Ascending aorta (tissue), 2 donors: ENCODE data around the gene C19orf12. TPM values are rescaled to one million over a fixed set of nuclear protein-coding genes. Genes with fewer than 3 reads are reported as not detected.
A peak's percentile ranks its signal among the peaks of the same experiment; 100 is the strongest.

Experiments
- DNase-seq, 2 donors: peaks; one replicate each; pipeline ENCODE4 v3.0.0-alpha.2; 2019; ENCODE audit warnings: low spot score in 2 of 2
- H3K27ac ChIP-seq, 2 donors: fragments of 200-600 bp; sonication (generic); one replicate each; pipeline ENCODE4 v1.5.1; 2016 to 2017; ENCODE audit warnings: mild to moderate bottlenecking in 1 of 2
- H3K27me3 ChIP-seq: fragments of 200-600 bp; sonication (generic); one replicate; pipeline ENCODE4 v1.5.1; 2017
- H3K36me3 ChIP-seq, 2 donors: fragments of 200-600 bp; sonication (generic); one replicate each; pipeline ENCODE4 v1.5.1; 2016
- H3K4me1 ChIP-seq, 2 donors: fragments of 200-600 bp; sonication (generic); one replicate each; pipeline ENCODE4 v1.5.1; 2016 to 2017; ENCODE audit warnings: mild to moderate bottlenecking in 1 of 2
- H3K4me3 ChIP-seq, 2 donors: fragments of 200-600 bp; sonication (generic); one replicate each; pipeline ENCODE4 v1.5.1; 2016 to 2017; ENCODE audit warnings: mild to moderate bottlenecking in 1 of 2
- H3K9me3 ChIP-seq, 2 donors: fragments of 200-600 bp; sonication (generic); one replicate each; pipeline ENCODE4 v1.5.1; 2016
- CTCF ChIP-seq, 3 experiments: fragments of 200-600 bp in 2 of 3; fragments of 450-650 bp in 1 of 3; sonication (generic) in 2 of 3; IDR thresholded peaks; one replicate each; pipeline ENCODE4 v1.5.1; 2016 to 2019; ENCODE audit warnings: antibody characterized with exemption in 3 of 3, mild to moderate bottlenecking in 1 of 3, moderate library complexity in 1 of 3
- intact Hi-C: fragments of 100-400 bp; cut with DNase I; formaldehyde crosslinking; loops from one replicate; pipeline ENCODE4 v1.15.1; 2023
- total RNA-seq: library from RNA; depleted of rRNA; stranded (reverse); fragments of >200 nt; gene quantifications from one replicate; pipeline ENCODE4 v1.1.0, GENCODE V29; 2016

C19orf12 gene
- total RNA-seq, 1 donor from 2014 or later = 37.8 TPM

- DNase-seq = peak in 1 of 2 donors; percentile 79
- no peak for TF ChIP-seq CTCF (IDR thresholded peaks at IDR 0.05)
- Histone ChIP-seq H3K4me3 (no peak overlapping the region), H3K27me3 (no peaks in the 10 kb centered on the region), H3K36me3 (no peaks in the 10 kb centered on the region), H3K27ac (peak overlapping the region; percentile 46 to 49), H3K4me1 (peaks cover under 1 to 22% of the 10 kb centered on the region in 2 donors), H3K9me3 (peaks cover 0 to 6% of the 10 kb centered on the region in 2 donors)
- intact Hi-C loops = no loop called here
These were observed 27.7 kb downstream of the C19orf12 start for GRCh38 chr19:29687244-29687896.

- H3K36me3 ChIP-seq = no peaks in the 10 kb centered on the region
These were observed 28.7 kb downstream of the C19orf12 start for GRCh38 chr19:29686285-29686805.

GRCh38 chr19:29685326-29685725 is 29.7 kb downstream of the C19orf12 start:
- Histone ChIP-seq H3K4me1 (peaks cover 10 to 42% of the 10 kb centered on the region in 2 donors), H3K27me3 (no peaks in the 10 kb centered on the region), H3K4me3 (no peak overlapping the region), H3K9me3 (no peaks in the 10 kb centered on the region), H3K36me3 (no peaks in the 10 kb centered on the region), H3K27ac (peak overlapping the region; percentile 14 to 21)
- intact Hi-C loops = no loop called here
- TF ChIP-seq CTCF (IDR thresholded peaks at IDR 0.05) = no peak
- no peak for DNase-seq

More at GRCh38 chr19:29686285-29686805, 28.7 kb downstream of the C19orf12 start:
- H3K4me3 ChIP-seq = no peak overlapping the region
- peaks cover 0 to 6% of the 10 kb centered on the region in 2 donors for H3K9me3 ChIP-seq
- no peak for DNase-seq
- intact Hi-C loops = no loop called here
- peaks cover 4 to 32% of the 10 kb centered on the region in 2 donors for H3K4me1 ChIP-seq
- no peak for TF ChIP-seq CTCF (IDR thresholded peaks at IDR 0.05)
- H3K27ac ChIP-seq = peak overlapping the region in 1 of 2 donors; percentile 49
- no peaks in the 10 kb centered on the region for H3K27me3 ChIP-seq

- Histone ChIP-seq H3K27me3 (no peaks in the 10 kb centered on the region), H3K4me3 (no peak overlapping the region), H3K27ac (peak overlapping the region; percentile 65 to 84), H3K4me1 (peaks cover 18 to 60% of the 10 kb centered on the region in 2 donors), H3K9me3 (no peaks in the 10 kb centered on the region), H3K36me3 (peaks cover 0 to 4% of the 10 kb centered on the region in 2 donors)
- intact Hi-C loops = no loop called here
- TF ChIP-seq CTCF (IDR thresholded peaks at IDR 0.05) = no peak
- no peak for DNase-seq
These were observed 32.1 kb downstream of the C19orf12 start for GRCh38 chr19:29683009-29683408.

GRCh38 chr19:29682236-29682895 is 32.7 kb downstream of the C19orf12 start:
- no peak for DNase-seq
- peaks cover 18 to 61% of the 10 kb centered on the region in 2 donors for H3K4me1 ChIP-seq
- H3K4me3 ChIP-seq = no peak overlapping the region

More at GRCh38 chr19:29682236-29682895, 32.7 kb downstream of the C19orf12 start:
- intact Hi-C loops = no loop called here
- Histone ChIP-seq H3K9me3 (no peaks in the 10 kb centered on the region), H3K36me3 (peaks cover 0 to 4% of the 10 kb centered on the region in 2 donors), H3K27me3 (no peaks in the 10 kb centered on the region), H3K27ac (peak overlapping the region; percentile 65 to 84)
- TF ChIP-seq CTCF (IDR thresholded peaks at IDR 0.05) = no peak
